Vagina (tissue), 2 donors: ENCODE measurements around the gene CBY3.

Experiments used
- POLR2AphosphoS5 ChIP-seq, 2 donors: sonication (generic); formaldehyde crosslinking; IDR thresholded peaks; one replicate each; pipeline ENCODE4 v1.9.0; 2017; ENCODE audit warnings: antibody characterized with exemption in 2 of 2, mild to moderate bottlenecking in 2 of 2, low read depth in 1 of 2; ENCODE audit not compliant: insufficient read depth in 1 of 2
- TF ChIP-seq, protein P1 (sequence below), 3 experiments: fragments of 450-650 bp in 2 of 3; fragments of 200-600 bp in 1 of 3; sonication (generic) in 1 of 3; IDR thresholded peaks; one replicate each; pipeline ENCODE4 v1.5.1; 2017 to 2019; ENCODE audit warnings: antibody characterized with exemption in 3 of 3, mild to moderate bottlenecking in 2 of 3, moderate library complexity in 2 of 3

DNA sequence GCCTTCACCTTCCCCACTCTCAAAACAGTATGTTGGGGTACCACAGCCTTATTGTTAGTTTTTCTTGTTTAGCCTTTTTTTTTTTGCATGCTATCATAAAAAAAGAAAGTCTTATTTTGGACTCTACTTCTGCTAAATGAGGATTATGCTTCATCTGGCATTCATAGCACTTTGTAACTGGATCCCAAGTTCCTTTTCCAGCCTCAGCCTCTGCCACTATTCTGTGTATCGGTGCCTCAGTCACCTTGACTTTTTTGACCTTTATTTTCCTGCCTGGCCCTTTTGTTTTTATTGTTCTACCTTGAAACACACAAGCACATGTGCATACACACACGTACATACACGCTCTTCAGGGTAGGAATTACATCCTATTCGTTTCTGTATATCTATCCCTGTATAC lies 43.3 kb upstream of the CBY3 start:
- TF ChIP-seq, protein P1, sequence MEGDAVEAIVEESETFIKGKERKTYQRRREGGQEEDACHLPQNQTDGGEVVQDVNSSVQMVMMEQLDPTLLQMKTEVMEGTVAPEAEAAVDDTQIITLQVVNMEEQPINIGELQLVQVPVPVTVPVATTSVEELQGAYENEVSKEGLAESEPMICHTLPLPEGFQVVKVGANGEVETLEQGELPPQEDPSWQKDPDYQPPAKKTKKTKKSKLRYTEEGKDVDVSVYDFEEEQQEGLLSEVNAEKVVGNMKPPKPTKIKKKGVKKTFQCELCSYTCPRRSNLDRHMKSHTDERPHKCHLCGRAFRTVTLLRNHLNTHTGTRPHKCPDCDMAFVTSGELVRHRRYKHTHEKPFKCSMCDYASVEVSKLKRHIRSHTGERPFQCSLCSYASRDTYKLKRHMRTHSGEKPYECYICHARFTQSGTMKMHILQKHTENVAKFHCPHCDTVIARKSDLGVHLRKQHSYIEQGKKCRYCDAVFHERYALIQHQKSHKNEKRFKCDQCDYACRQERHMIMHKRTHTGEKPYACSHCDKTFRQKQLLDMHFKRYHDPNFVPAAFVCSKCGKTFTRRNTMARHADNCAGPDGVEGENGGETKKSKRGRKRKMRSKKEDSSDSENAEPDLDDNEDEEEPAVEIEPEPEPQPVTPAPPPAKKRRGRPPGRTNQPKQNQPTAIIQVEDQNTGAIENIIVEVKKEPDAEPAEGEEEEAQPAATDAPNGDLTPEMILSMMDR (IDR thresholded peaks at IDR 0.05): no peak
- no peak for TF ChIP-seq POLR2AphosphoS5 (IDR thresholded peaks at IDR 0.05; ENCODE audit: insufficient read depth in 1 of 2, low read depth in 1 of 2)
